WTC11 (cell line): ENCODE measurements around the gene PREPL. TPM values are rescaled to one million over a fixed set of nuclear protein-coding genes. Genes with fewer than 3 reads are reported as not detected.

Experiments used
- ATAC-seq: fragments of 200-7000 bp; cut with Tn5 transposase; 2 replicates; pipeline ENCODE4 v1.10.0; 2021; ENCODE audit warnings: mild to moderate bottlenecking, moderate library complexity
- CTCF ChIA-PET: fragments of 300-600 bp; sonication (Branson Sonifier 250); formaldehyde crosslinking; loops from one replicate; lab custom pipeline; 2021; ENCODE audit warnings: antibody characterized with exemption; lab: Charles Lee
- POLR2A ChIA-PET: fragments of 350-600 bp; sonication (Branson Sonifier 250); formaldehyde crosslinking; loops from one replicate; lab custom pipeline; 2021; ENCODE audit warnings: antibody characterized with exemption; lab: Charles Lee
- DNase-seq: peaks from one replicate; pipeline ENCODE4 v3.0.0; 2021; ENCODE audit warnings: low spot score
- H3K27ac Mint-ChIP-seq: 2 replicates; pipeline ENCODE4 v1.8.0; 2021; ENCODE audit warnings: mixed read lengths
- H3K27me3 Mint-ChIP-seq: 2 replicates; pipeline ENCODE4 v1.8.0; 2021; ENCODE audit warnings: low read depth, mild to moderate bottlenecking, moderate library complexity, mixed read lengths
- H3K36me3 Mint-ChIP-seq: 2 replicates; pipeline ENCODE4 v1.8.0; 2021; ENCODE audit warnings: mixed read lengths
- H3K4me1 Mint-ChIP-seq: 2 replicates; pipeline ENCODE4 v1.8.0; 2022; ENCODE audit warnings: mixed read lengths
- H3K4me3 Mint-ChIP-seq: 2 replicates; pipeline ENCODE4 v1.8.0; 2021; ENCODE audit warnings: mild to moderate bottlenecking, moderate library complexity, mixed read lengths
- H3K9me3 Mint-ChIP-seq: 2 replicates; pipeline ENCODE4 v1.8.0; 2021; ENCODE audit warnings: mixed read lengths
- ARID4B ChIP-seq: sonication (generic); formaldehyde crosslinking; IDR thresholded peaks from 2 replicates; pipeline ENCODE4 v1.8.0; 2023; ENCODE audit warnings: missing genetic modification reagents, mild to moderate bottlenecking, borderline replicate concordance
- FOXP1 ChIP-seq: sonication (generic); formaldehyde crosslinking; IDR thresholded peaks from 2 replicates; pipeline ENCODE4 v1.8.0; 2022; ENCODE audit warnings: missing genetic modification reagents, mild to moderate bottlenecking, moderate library complexity, borderline replicate concordance
- HMGXB4 ChIP-seq: sonication (generic); formaldehyde crosslinking; IDR thresholded peaks from 2 replicates; pipeline ENCODE4 v1.8.1; 2023; ENCODE audit warnings: mild to moderate bottlenecking, moderate library complexity, missing genetic modification reagents
- MXD4 ChIP-seq: fragments of 250-450 bp; sonication (Bioruptor Pico); IDR thresholded peaks from 2 replicates; pipeline ENCODE4 v1.8.0; 2021; ENCODE audit warnings: mild to moderate bottlenecking, moderate library complexity, borderline replicate concordance
- NFE2L1 ChIP-seq: sonication (generic); formaldehyde crosslinking; IDR thresholded peaks from 2 replicates; pipeline ENCODE4 v1.8.1; 2023; ENCODE audit warnings: missing genetic modification reagents
- TCF7 ChIP-seq: sonication (generic); formaldehyde crosslinking; IDR thresholded peaks from 2 replicates; pipeline ENCODE4 v1.8.0; 2022; ENCODE audit warnings: mild to moderate bottlenecking, low read depth, missing genetic modification reagents, moderate library complexity
- USF1 ChIP-seq: sonication (generic); formaldehyde crosslinking; IDR thresholded peaks from 2 replicates; pipeline ENCODE4 v1.8.0; 2022; ENCODE audit warnings: mild to moderate bottlenecking, missing genetic modification reagents
- USF2 ChIP-seq: sonication (generic); formaldehyde crosslinking; IDR thresholded peaks from 2 replicates; pipeline ENCODE4 v1.8.1; 2023; ENCODE audit warnings: mild to moderate bottlenecking, missing genetic modification reagents, moderate library complexity
- total RNA-seq: library from RNA; stranded (reverse); gene quantifications from 3 replicates; pipeline ENCODE4 v1.2.3, GENCODE V29; 2021

PREPL gene
- total RNA-seq, 1 experiment from 2014 or later = 29.3 TPM

GRCh38 chr2:44367591-44367990, 6.3 kb upstream of the PREPL start (continued):
- TF ChIP-seq FOXP1 (CRISPR knock-in tag) (no peak), USF1 (CRISPR knock-in tag) (no peak), TCF7 (CRISPR knock-in tag) (no peak)

GRCh38 chr2:44364604-44365003, 3.3 kb upstream of the PREPL start:
- H3K27ac Mint-ChIP-seq = no peak overlapping the region
- DNase-seq (no peak), ATAC-seq (no peak)
- no peak for TF ChIP-seq NFE2L1 (CRISPR knock-in tag)
- TF ChIP-seq MXD4 (CRISPR knock-in tag) = no peak
- no peak for TF ChIP-seq HMGXB4 (CRISPR knock-in tag)
- peak overlapping the region; percentile 54 for H3K4me3 Mint-ChIP-seq
- peaks cover 17% of the 10 kb centered on the region for H3K4me1 Mint-ChIP-seq
- CTCF ChIA-PET = interaction anchor here (2.2 kb wide), 1 partner anchor 28 kb away, joined by 5 read pairs; no protein-coding TSS in a partner anchor
- no peaks in the 10 kb centered on the region for H3K36me3 Mint-ChIP-seq
- no peaks in the 10 kb centered on the region for H3K9me3 Mint-ChIP-seq
- POLR2A ChIA-PET = no interaction called here
- no peaks in the 10 kb centered on the region for H3K27me3 Mint-ChIP-seq

- no peaks in the 10 kb centered on the region for H3K9me3 Mint-ChIP-seq
- CTCF ChIA-PET = interaction anchor here (0.7 to 2.2 kb wide), 12 partner anchors 10 to 611 kb away, joined by 3 to 12 read pairs (median 5); no protein-coding TSS in a partner anchor
- POLR2A ChIA-PET = interaction anchor here (0.6 to 1.7 kb wide), 9 partner anchors 9 to 428 kb away, joined by 3 to 9 read pairs (median 3); no protein-coding TSS in a partner anchor
- no peaks in the 10 kb centered on the region for H3K27me3 Mint-ChIP-seq
- ATAC-seq = peak; percentile 3
- H3K36me3 Mint-ChIP-seq = no peaks in the 10 kb centered on the region
- peaks cover 18% of the 10 kb centered on the region for H3K4me1 Mint-ChIP-seq
- TF ChIP-seq ARID4B (CRISPR knock-in tag) (peak; percentile 27; the same call in 1 of the 2 replicates), USF2 (no peak), USF1 (CRISPR knock-in tag) (0 out of 2 replicates have a peak, but pooled peaks have one; percentile 3)
- H3K27ac Mint-ChIP-seq = peak overlapping the region; percentile 94
- H3K4me3 Mint-ChIP-seq = peak overlapping the region; percentile 100
- peak; percentile 24 for DNase-seq
Observed at GRCh38 chr2:44362207-44363015, 1.1 kb upstream of the PREPL start.
